K562 (cell line): Measurements from ENCODE around the gene COLQ. TPM values are rescaled to one million over a fixed set of nuclear protein-coding genes. Genes with fewer than 3 reads are reported as not detected.

Experiments
- ATAC-seq: fragments of 200-7000 bp; cut with Tn5 transposase; 3 replicates; pipeline ENCODE4 v1.9.1; 2020; ENCODE audit warnings: moderate library complexity
- BruUV-seq: library from RNA; stranded (reverse); fragments of 400-500 nt; replicated peaks from 2 replicates; lab custom pipeline; 2021; lab: Mats Ljungman, UMichigan
- CTCF ChIA-PET: fragments of 300-600 bp; formaldehyde crosslinking; extraction: SDS; loops from one replicate; lab custom pipeline; 2021; ENCODE audit warnings: low intra/inter-chr PET ratio; lab: Yijun Ruan, JAX
- POLR2A ChIA-PET: fragments of 300-600, 350-650 bp; sonication (Branson Sonifier 250); formaldehyde crosslinking; extraction: SDS; loops from one replicate; lab custom pipeline; 2021; ENCODE audit warnings: antibody characterized with exemption, inconsistent platforms; lab: Yijun Ruan, JAX
- DNase-seq, 4 experiments: peaks; one replicate each; pipeline versions ENCODE4 v3.0.0 to v3.0.0-alpha.2; 2011 to 2018; ENCODE audit warnings: low spot score in 3 of 4, mixed read lengths in 3 of 4; ENCODE audit errors: extremely low read depth in 1 of 4
- FAIRE-seq: peaks from 2 replicates; lab custom pipeline; 2011; peaks lifted over from hg19 to GRCh38; lab: Jason Lieb, UNC
- H2AFZ ChIP-seq: 2 replicates; pipeline ENCODE4 v1.6.0; 2011; ENCODE audit warnings: low read depth, low read length, control low read depth, inconsistent platforms
- H3K27ac ChIP-seq: fragments of 200-600 bp; 3 replicates; pipeline ENCODE4 v1.8.0; 2011; ENCODE audit warnings: low read depth, mild to moderate bottlenecking, control low read depth, inconsistent platforms, low read length, moderate library complexity, mixed read lengths; ENCODE audit errors: extremely low read depth
- H3K27me3 ChIP-seq, 2 experiments: fragments of 300-600 bp in 1 of 2; 2 replicates in 1 of 2; 3 replicates in 1 of 2; pipeline versions ENCODE4 v1.6.0 to v1.8.0; 2011; ENCODE audit warnings: inconsistent platforms in 2 of 2, low read length in 2 of 2, mild to moderate bottlenecking in 1 of 2, mixed read lengths in 1 of 2, moderate library complexity in 1 of 2; ENCODE audit not compliant: control insufficient read depth in 2 of 2, insufficient read depth in 2 of 2
- H3K36me3 ChIP-seq: fragments of 300-600 bp; 3 replicates; pipeline ENCODE4 v1.8.0; 2011; ENCODE audit warnings: mild to moderate bottlenecking, low read length, inconsistent platforms; ENCODE audit not compliant: control insufficient read depth, insufficient read depth
- H3K4me1 ChIP-seq, 2 experiments: fragments of 200-600 bp in 1 of 2; replicated peaks in 1 of 2; 2 replicates in 1 of 2; 3 replicates in 1 of 2; pipeline versions ENCODE4 v1.5.1 to v1.8.0; 2011; ENCODE audit warnings: inconsistent platforms in 2 of 2, low read length in 2 of 2, mild to moderate bottlenecking in 1 of 2, mixed read lengths in 1 of 2, moderate library complexity in 1 of 2; ENCODE audit not compliant: control insufficient read depth in 2 of 2, insufficient read depth in 2 of 2
- H3K4me2 ChIP-seq: 2 replicates; pipeline ENCODE4 v1.6.1; 2011; ENCODE audit warnings: low read length, control low read depth, inconsistent platforms, mixed read lengths; ENCODE audit not compliant: insufficient read depth
- H3K4me3 ChIP-seq: fragments of 200-600 bp; sonication (generic), shearing (Covaris generic); 2 replicates; pipeline ENCODE4 v1.5.1; 2016; ENCODE audit warnings: control low read depth, inconsistent platforms
- H3K79me2 ChIP-seq: fragments of 200-600 bp; 3 replicates; pipeline ENCODE4 v1.8.0; 2011; ENCODE audit warnings: low read length, inconsistent platforms; ENCODE audit not compliant: control insufficient read depth, insufficient read depth
- H3K9ac ChIP-seq, 2 experiments: 2 replicates each; pipeline versions ENCODE4 v1.6.0 to v1.6.1; 2011; ENCODE audit warnings: low read depth in 2 of 2, low read length in 2 of 2, control low read depth in 1 of 2, inconsistent platforms in 1 of 2, mild to moderate bottlenecking in 1 of 2, mixed read lengths in 1 of 2; ENCODE audit not compliant: insufficient read depth in 1 of 2
- H3K9me1 ChIP-seq: one replicate; pipeline ENCODE4 v1.6.0; 2011; ENCODE audit warnings: inconsistent platforms, mild to moderate bottlenecking, low read length, moderate library complexity; ENCODE audit not compliant: control insufficient read depth, insufficient read depth
- H3K9me3 ChIP-seq: replicated peaks from 2 replicates; pipeline ENCODE4 v1.5.1; 2011; ENCODE audit warnings: low read depth, low read length, inconsistent platforms; ENCODE audit not compliant: control insufficient read depth, insufficient read depth
- H4K20me1 ChIP-seq: replicated peaks from 2 replicates; pipeline ENCODE4 v1.6.1; 2011; ENCODE audit warnings: low read length, inconsistent platforms, mixed read lengths; ENCODE audit not compliant: control insufficient read depth, insufficient read depth
- CEBPB ChIP-seq: fragments of 450-650 bp; IDR thresholded peaks from 2 replicates; pipeline ENCODE4 v1.6.1; 2016; ENCODE audit warnings: missing genetic modification characterization, missing compliant biosample characterization
- CGGBP1 ChIP-seq: fragments of 250-450 bp; sonication (Bioruptor Pico); IDR thresholded peaks from 2 replicates; pipeline ENCODE4 v1.9.0; 2021; ENCODE audit warnings: mild to moderate bottlenecking
- CTCF ChIP-seq, 3 experiments: IDR thresholded peaks in 2 of 3; conservative IDR thresholded peaks in 1 of 3; 2 replicates each; pipeline ENCODE4 v1.5.1; 2011 to 2012; ENCODE audit warnings: low read length in 3 of 3, mild to moderate bottlenecking in 3 of 3, control low read depth in 2 of 3, improper control_type of control experiment in 1 of 3, inconsistent platforms in 1 of 3, low read depth in 1 of 3, mixed read lengths in 1 of 3, moderate library complexity in 1 of 3; ENCODE audit not compliant: insufficient read depth in 2 of 3
- CTCFL ChIP-seq: IDR thresholded peaks from 2 replicates; pipeline ENCODE4 v1.6.1; 2011; ENCODE audit warnings: borderline replicate concordance, low read depth, mild to moderate bottlenecking, moderate library complexity, low read length; ENCODE audit not compliant: insufficient read depth, poor library complexity, severe bottlenecking
- PRMT5 ChIP-seq: sonication (generic); formaldehyde crosslinking; IDR thresholded peaks from 2 replicates; pipeline ENCODE4 v1.5.0; 2020; ENCODE audit warnings: missing genetic modification reagents
- RAD51 ChIP-seq: fragments of 450-650 bp; IDR thresholded peaks from 2 replicates; pipeline ENCODE4 v1.7.1; 2016; ENCODE audit warnings: low read depth, mild to moderate bottlenecking, borderline replicate concordance
- RCOR1 ChIP-seq, 2 experiments: IDR thresholded peaks; 2 replicates each; pipeline ENCODE4 v1.6.1; 2012; ENCODE audit warnings: low read depth in 2 of 2, low read length in 2 of 2, borderline replicate concordance in 1 of 2, improper control_type of control experiment in 1 of 2
- STAT6 ChIP-seq: sonication (generic); formaldehyde crosslinking; IDR thresholded peaks from 2 replicates; pipeline ENCODE4 v1.8.1; 2023; ENCODE audit warnings: mild to moderate bottlenecking, missing genetic modification reagents
- ZNF586 ChIP-seq: fragments of 450-650 bp; formaldehyde crosslinking; conservative IDR thresholded peaks from 2 replicates; pipeline ENCODE4 v1.4.0; 2020; ENCODE audit warnings: mild to moderate bottlenecking, moderate library complexity
- ZNF717 ChIP-seq: fragments of 250-450 bp; sonication (Bioruptor Pico); IDR thresholded peaks from 2 replicates; pipeline ENCODE4 v1.5.0; 2021
- ZNF780A ChIP-seq: fragments of 250-450 bp; sonication (Bioruptor Pico); IDR thresholded peaks from 2 replicates; pipeline ENCODE4 v1.5.0; 2021; ENCODE audit warnings: mild to moderate bottlenecking
- WGBS: fragments of 100-300 bp; shearing (Covaris generic); methylation state at CpG from one replicate; pipeline ENCODE4 v1.1.6; 2016; ENCODE audit warnings: low coverage, mixed read lengths; ENCODE audit not compliant: insufficient coverage; ENCODE audit errors: missing lambda C conversion rate; 5-methylcytosine and 5-hydroxymethylcytosine counted together
- in situ Hi-C: fragments of 300-500 bp; cut with MboI; formaldehyde crosslinking; loops from 4 replicates; pipeline ENCODE4 v1.15.0; 2018; ENCODE audit warnings: inconsistent platforms, mixed read lengths
- intact Hi-C: fragments of 100-400 bp; cut with micrococcal nuclease; formaldehyde crosslinking; loops from 2 replicates; pipeline ENCODE4 v1.14.2; 2022
- polyA plus RNA-seq, 8 experiments: library from polyadenylated mRNA; depleted of rRNA in 4 of 8; stranded (reverse) in 5 of 8; unstranded in 3 of 8; fragments of >200 nt; fragmentation: Nextera tagmentation in 2 of 8; fragmentation: Illumina TruSeq in 1 of 8; extraction: Ambion mirVana in 2 of 8; extraction: Trizol in 1 of 8; gene quantifications; 2 replicates each; pipeline versions ENCODE4 v1.2.1 to v1.2.3, GENCODE V29; 2011 to 2014; ENCODE audit warnings: inconsistent platforms in 1 of 8, missing spikeins in 1 of 8
- total RNA-seq, 7 experiments: library from RNA; depleted of rRNA in 6 of 7; stranded (reverse); fragments of >200 nt in 6 of 7; fragmentation: Illumina TruSeq in 2 of 7; extraction: Trizol in 2 of 7; gene quantifications; 2 replicates each; pipeline versions ENCODE4 v1.2.1 to v1.2.3, GENCODE V29; 2011 to 2021; ENCODE audit warnings: low replicate concordance in 1 of 7
- TF ChIP-seq, protein P1 (sequence below): IDR thresholded peaks from 3 replicates; pipeline ENCODE4 v1.6.1; 2011; ENCODE audit warnings: borderline replicate concordance, mild to moderate bottlenecking, moderate library complexity; ENCODE audit not compliant: insufficient read length; ENCODE audit errors: extremely low read depth

COLQ gene
- total and polyA plus RNA-seq, 9 of the 15 experiments (the other 6 are each of a cell fraction or from before 2014, with no cell fraction given): 0.04 to 0.36 (median 0.27) TPM; not detected in 4

GRCh38 chr3:15542614-15543013 is 21.1 kb upstream of the COLQ start:
- BruUV-seq: no TSS peak
- Histone ChIP-seq H3K4me3 (no peak overlapping the region), H3K36me3 (no peaks in the 10 kb centered on the region), H4K20me1 (no peaks in the 10 kb centered on the region), H3K27ac (no peak overlapping the region), H3K9ac (no peak overlapping the region), H3K27me3 (peaks cover 19 to 28% of the 10 kb centered on the region in 2 experiments; a peak in 3 of 5 replicates), H2AFZ (no peak overlapping the region), H3K4me2 (no peak overlapping the region), H3K4me1 (no peaks in the 10 kb centered on the region), H3K9me1 (no peaks in the 10 kb centered on the region), H3K9me3 (no peaks in the 10 kb centered on the region), H3K79me2 (no peaks in the 10 kb centered on the region)
- DNase-seq (no peak), ATAC-seq (no peak), FAIRE-seq (no peak)
- 0% methylated on average over 5 of the region's 5 CpGs for WGBS
- CTCF ChIA-PET: no interaction called here
- intact Hi-C loops (no loop called here), in situ Hi-C loops (no loop called here)
- POLR2A ChIA-PET: interaction anchor here (0.8 to 1.3 kb wide), 3 partner anchors 15 to 217 kb away, joined by 3 to 4 read pairs (median 4); no protein-coding TSS in a partner anchor
- no peak for TF ChIP-seq CTCFL
- TF ChIP-seq CEBPB: no peak
- no peak for TF ChIP-seq CTCF (IDR thresholded peaks at IDR 0.05 in 2 of 3, conservative IDR thresholded peaks at IDR 0.05 in 1 of 3; ENCODE audit: insufficient read depth in 2 of 3, low read depth in 1 of 3, low read length in 3 of 3)
- TF ChIP-seq, protein P1, sequence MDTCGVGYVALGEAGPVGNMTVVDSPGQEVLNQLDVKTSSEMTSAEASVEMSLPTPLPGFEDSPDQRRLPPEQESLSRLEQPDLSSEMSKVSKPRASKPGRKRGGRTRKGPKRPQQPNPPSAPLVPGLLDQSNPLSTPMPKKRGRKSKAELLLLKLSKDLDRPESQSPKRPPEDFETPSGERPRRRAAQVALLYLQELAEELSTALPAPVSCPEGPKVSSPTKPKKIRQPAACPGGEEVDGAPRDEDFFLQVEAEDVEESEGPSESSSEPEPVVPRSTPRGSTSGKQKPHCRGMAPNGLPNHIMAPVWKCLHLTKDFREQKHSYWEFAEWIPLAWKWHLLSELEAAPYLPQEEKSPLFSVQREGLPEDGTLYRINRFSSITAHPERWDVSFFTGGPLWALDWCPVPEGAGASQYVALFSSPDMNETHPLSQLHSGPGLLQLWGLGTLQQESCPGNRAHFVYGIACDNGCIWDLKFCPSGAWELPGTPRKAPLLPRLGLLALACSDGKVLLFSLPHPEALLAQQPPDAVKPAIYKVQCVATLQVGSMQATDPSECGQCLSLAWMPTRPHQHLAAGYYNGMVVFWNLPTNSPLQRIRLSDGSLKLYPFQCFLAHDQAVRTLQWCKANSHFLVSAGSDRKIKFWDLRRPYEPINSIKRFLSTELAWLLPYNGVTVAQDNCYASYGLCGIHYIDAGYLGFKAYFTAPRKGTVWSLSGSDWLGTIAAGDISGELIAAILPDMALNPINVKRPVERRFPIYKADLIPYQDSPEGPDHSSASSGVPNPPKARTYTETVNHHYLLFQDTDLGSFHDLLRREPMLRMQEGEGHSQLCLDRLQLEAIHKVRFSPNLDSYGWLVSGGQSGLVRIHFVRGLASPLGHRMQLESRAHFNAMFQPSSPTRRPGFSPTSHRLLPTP: no peak
- TF ChIP-seq STAT6 (CRISPR knock-in tag): no peak
- no peak for TF ChIP-seq RAD51
- no peak for TF ChIP-seq RCOR1 (IDR thresholded peaks at IDR 0.05; ENCODE audit: borderline replicate concordance in 1 of 2, low read depth in 2 of 2, low read length in 2 of 2)
- no peak for TF ChIP-seq PRMT5
- no peak for TF ChIP-seq ZNF780A
- no peak for TF ChIP-seq ZNF586
- TF ChIP-seq CGGBP1 (CRISPR knock-in tag): no peak
- no peak for TF ChIP-seq ZNF717
